Tibial nerve (tissue), 3 donors: Measurements from ENCODE around the gene UQCRH.

ENCODE experiments used
- CTCF ChIP-seq, 5 experiments: fragments of 200-600 bp in 3 of 5; fragments of 450-650 bp in 2 of 5; sonication (generic) in 3 of 5; IDR thresholded peaks; one replicate each; pipeline ENCODE4 v1.5.1; 2016 to 2019; ENCODE audit warnings: antibody characterized with exemption in 5 of 5, mild to moderate bottlenecking in 3 of 5, moderate library complexity in 2 of 5
- POLR2A ChIP-seq, 2 donors: fragments of 450-650 bp; IDR thresholded peaks; one replicate each; pipeline ENCODE4 v1.6.1; 2017; ENCODE audit warnings: antibody characterized with exemption in 2 of 2, mild to moderate bottlenecking in 2 of 2, moderate library complexity in 2 of 2

DNA sequence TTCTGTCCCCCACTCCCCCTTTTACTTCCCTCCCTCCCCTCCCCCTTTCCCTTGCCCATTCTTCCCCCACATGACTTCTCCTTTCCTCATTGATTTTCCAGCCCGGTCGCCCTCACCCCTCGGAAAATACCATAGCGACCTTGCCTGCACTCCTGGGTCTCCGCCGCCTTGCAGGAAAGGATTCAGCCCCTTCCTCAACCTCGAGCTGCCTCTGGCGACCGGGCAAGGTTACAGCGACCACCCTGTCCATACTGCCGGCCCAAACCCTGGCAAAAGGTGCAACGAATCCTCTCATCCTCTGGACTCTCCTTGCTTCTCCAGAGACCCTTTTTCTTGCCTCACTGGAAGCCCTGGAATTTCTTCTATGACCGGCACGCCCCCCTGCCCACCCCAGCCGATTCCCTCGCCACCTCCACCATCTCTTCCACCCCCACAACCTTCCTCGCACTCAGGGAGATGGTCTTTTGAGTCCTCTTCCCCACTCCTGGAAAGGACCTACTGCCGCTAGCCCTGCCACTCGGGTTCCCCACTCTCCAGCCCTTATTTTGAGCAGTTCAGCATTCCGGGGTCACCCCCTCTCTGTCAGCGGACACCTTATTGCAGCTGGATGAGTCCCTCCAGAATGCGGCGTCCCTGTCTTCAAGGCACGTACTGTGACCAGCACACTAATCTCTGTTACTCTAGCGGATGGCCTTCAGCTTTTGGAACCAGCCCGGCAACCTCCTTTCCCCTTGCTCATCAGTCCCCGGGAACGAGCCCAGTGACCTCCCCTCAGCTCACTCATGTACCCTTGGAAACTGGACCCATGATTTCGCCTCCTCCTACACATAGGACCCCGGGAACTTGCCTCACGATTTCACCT is 38.0 kb downstream of the UQCRH start:
- TF ChIP-seq CTCF (IDR thresholded peaks at IDR 0.05) (no peak), POLR2A (IDR thresholded peaks at IDR 0.05) (no peak)
